ENCODE measurements around the gene C1orf159. TPM values are rescaled to one million over a fixed set of nuclear protein-coding genes. Genes with fewer than 3 reads are reported as not detected.

Gene C1orf159
- polyA plus RNA-seq, 1 donor (not counting 4 experiments of a cell fraction or from before 2014, with no cell fraction given): 6.1 TPM

DNA sequence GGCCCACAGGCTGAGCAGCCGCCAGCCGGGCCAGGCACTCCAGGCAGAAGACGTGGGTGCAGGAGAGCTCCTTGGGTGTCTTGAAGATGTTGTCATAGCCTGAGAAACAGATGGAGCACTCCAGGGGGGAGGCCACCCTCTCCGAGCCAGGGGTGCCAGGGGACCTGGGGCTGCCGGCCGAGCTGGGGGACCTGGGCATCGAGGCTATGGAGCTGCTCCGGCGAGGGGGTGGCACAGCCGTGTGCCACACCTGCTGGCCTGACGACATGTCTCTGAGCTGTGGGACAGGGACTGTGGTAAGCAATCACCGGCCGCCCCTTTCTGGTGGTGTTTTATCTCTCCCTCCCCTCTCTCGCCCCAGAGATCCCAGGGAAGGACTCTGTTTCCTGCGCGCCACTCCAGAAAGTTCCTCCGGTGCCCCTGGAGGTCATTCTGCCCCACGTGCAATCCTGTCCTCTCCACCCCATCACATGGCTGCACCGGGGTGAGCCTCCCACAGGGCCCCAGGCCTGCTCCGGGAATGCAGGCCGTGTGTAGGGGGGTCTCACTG lies 43.5 kb downstream of the C1orf159 start:
- Histone ChIP-seq H3K9me1 (ENCODE audit: control insufficient read depth, extremely low read depth, insufficient read depth, low read length) (no peaks in the 10 kb centered on the region), H3K4me3 (ENCODE audit: control insufficient read depth in 2 of 3, extremely low read depth in 1 of 3, insufficient read depth in 2 of 3, low read depth in 1 of 3, low read length in 3 of 3) (no peak overlapping the region), H3K9me3 (ENCODE audit: control insufficient read depth, low read depth, low read length) (no peaks in the 10 kb centered on the region), H3K36me3 (ENCODE audit: control insufficient read depth in 2 of 2, extremely low read depth in 1 of 2, insufficient read depth in 2 of 2, low read length in 2 of 2) (no peaks in the 10 kb centered on the region), H3K4me1 (ENCODE audit: control insufficient read depth, extremely low read depth, insufficient read depth, low read length) (peaks cover 21% of the 10 kb centered on the region), H4K20me1 (ENCODE audit: control insufficient read depth, extremely low read depth, insufficient read depth, low read length) (no peaks in the 10 kb centered on the region), H3K4me2 (ENCODE audit: control insufficient read depth, extremely low read depth, insufficient read depth, low read depth, low read length) (no peak overlapping the region), H3K9ac (ENCODE audit: control insufficient read depth, extremely low read depth, insufficient read depth, low read length) (no peak overlapping the region), H3K79me2 (ENCODE audit: control insufficient read depth, insufficient read depth, low read length) (no peaks in the 10 kb centered on the region), H3K27ac (ENCODE audit: control insufficient read depth, insufficient read depth, low read length) (no peak overlapping the region), H3K27me3 (ENCODE audit: control insufficient read depth, extremely low read depth, insufficient read depth, low read length) (peaks cover 22% of the 10 kb centered on the region), H2AFZ (ENCODE audit: control insufficient read depth, low read length) (no peak overlapping the region)
- no peak for DNase-seq (ENCODE audit: low read depth, low spot score)
- FAIRE-seq: no peak
- dilution Hi-C loops (cut with MboI; ENCODE audit: extremely low pct_ligation_motif_present, low sequenced_read_pairs): no loop called here
- no peak for TF ChIP-seq EZH2 (IDR thresholded peaks at IDR 0.05; ENCODE audit: low read length)
- TF ChIP-seq, protein P1, sequence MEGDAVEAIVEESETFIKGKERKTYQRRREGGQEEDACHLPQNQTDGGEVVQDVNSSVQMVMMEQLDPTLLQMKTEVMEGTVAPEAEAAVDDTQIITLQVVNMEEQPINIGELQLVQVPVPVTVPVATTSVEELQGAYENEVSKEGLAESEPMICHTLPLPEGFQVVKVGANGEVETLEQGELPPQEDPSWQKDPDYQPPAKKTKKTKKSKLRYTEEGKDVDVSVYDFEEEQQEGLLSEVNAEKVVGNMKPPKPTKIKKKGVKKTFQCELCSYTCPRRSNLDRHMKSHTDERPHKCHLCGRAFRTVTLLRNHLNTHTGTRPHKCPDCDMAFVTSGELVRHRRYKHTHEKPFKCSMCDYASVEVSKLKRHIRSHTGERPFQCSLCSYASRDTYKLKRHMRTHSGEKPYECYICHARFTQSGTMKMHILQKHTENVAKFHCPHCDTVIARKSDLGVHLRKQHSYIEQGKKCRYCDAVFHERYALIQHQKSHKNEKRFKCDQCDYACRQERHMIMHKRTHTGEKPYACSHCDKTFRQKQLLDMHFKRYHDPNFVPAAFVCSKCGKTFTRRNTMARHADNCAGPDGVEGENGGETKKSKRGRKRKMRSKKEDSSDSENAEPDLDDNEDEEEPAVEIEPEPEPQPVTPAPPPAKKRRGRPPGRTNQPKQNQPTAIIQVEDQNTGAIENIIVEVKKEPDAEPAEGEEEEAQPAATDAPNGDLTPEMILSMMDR (optimal IDR thresholded peaks at IDR 0.05 in 1 of 3, IDR thresholded peaks at IDR 0.05 in 1 of 3, conservative IDR thresholded peaks at IDR 0.05 in 1 of 3; ENCODE audit: extremely low read depth in 1 of 3, insufficient read depth in 2 of 3, low read length in 3 of 3): no peak

GRCh38 chr1:1071486-1072298 lies 44.2 kb downstream of the C1orf159 start:
- Histone ChIP-seq H3K4me2 (ENCODE audit: control insufficient read depth, extremely low read depth, insufficient read depth, low read depth, low read length) (no peak overlapping the region), H4K20me1 (ENCODE audit: control insufficient read depth, extremely low read depth, insufficient read depth, low read length) (no peaks in the 10 kb centered on the region), H3K4me1 (ENCODE audit: control insufficient read depth, extremely low read depth, insufficient read depth, low read length) (peaks cover 21% of the 10 kb centered on the region), H3K9me1 (ENCODE audit: control insufficient read depth, extremely low read depth, insufficient read depth, low read length) (no peaks in the 10 kb centered on the region), H2AFZ (ENCODE audit: control insufficient read depth, low read length) (no peak overlapping the region), H3K9me3 (ENCODE audit: control insufficient read depth, low read depth, low read length) (no peaks in the 10 kb centered on the region), H3K79me2 (ENCODE audit: control insufficient read depth, insufficient read depth, low read length) (no peaks in the 10 kb centered on the region), H3K27me3 (ENCODE audit: control insufficient read depth, extremely low read depth, insufficient read depth, low read length) (peaks cover 23% of the 10 kb centered on the region), H3K36me3 (ENCODE audit: control insufficient read depth in 2 of 2, extremely low read depth in 1 of 2, insufficient read depth in 2 of 2, low read length in 2 of 2) (no peaks in the 10 kb centered on the region), H3K27ac (ENCODE audit: control insufficient read depth, insufficient read depth, low read length) (no peak overlapping the region), H3K4me3 (ENCODE audit: control insufficient read depth in 2 of 3, extremely low read depth in 1 of 3, insufficient read depth in 2 of 3, low read depth in 1 of 3, low read length in 3 of 3) (no peak overlapping the region), H3K9ac (ENCODE audit: control insufficient read depth, extremely low read depth, insufficient read depth, low read length) (no peak overlapping the region)
- FAIRE-seq (no peak), DNase-seq (ENCODE audit: low read depth, low spot score) (no peak)
- no peak for TF ChIP-seq EZH2 (IDR thresholded peaks at IDR 0.05; ENCODE audit: low read length)
- TF ChIP-seq, protein P1 (optimal IDR thresholded peaks at IDR 0.05 in 1 of 3, IDR thresholded peaks at IDR 0.05 in 1 of 3, conservative IDR thresholded peaks at IDR 0.05 in 1 of 3; ENCODE audit: extremely low read depth in 1 of 3, insufficient read depth in 2 of 3, low read length in 3 of 3): no peak
- dilution Hi-C loops (cut with MboI; ENCODE audit: extremely low pct_ligation_motif_present, low sequenced_read_pairs): no loop called here

Measured in keratinocyte (primary cell).